ENCODE results near the gene APBB2.
"Not testable (repeated sequence)": the region's sequence is repeated elsewhere in the genome, so short reads cannot be mapped to it uniquely, and the experiment has no call there.

Gene APBB2

DNA sequence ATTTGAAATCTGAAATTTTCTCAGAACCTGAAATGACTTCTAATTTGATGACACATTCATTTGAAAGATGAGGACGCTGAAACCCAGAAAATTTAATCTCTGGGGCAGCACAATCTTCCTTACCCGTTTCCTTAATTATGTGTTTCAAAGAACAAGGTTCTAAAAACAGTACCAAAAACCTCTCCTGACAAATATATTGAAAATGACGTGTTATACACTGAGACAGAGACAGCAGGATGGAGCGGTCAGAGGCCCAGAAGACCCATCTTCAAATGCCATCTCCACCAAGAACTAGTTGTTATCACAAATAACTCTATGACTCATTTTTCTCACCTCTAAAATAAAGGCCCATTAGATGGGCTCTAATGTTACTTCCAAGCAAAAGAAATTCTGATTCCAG lies 287.3 kb downstream of the APBB2 start:
- TF ChIP-seq, protein P1, sequence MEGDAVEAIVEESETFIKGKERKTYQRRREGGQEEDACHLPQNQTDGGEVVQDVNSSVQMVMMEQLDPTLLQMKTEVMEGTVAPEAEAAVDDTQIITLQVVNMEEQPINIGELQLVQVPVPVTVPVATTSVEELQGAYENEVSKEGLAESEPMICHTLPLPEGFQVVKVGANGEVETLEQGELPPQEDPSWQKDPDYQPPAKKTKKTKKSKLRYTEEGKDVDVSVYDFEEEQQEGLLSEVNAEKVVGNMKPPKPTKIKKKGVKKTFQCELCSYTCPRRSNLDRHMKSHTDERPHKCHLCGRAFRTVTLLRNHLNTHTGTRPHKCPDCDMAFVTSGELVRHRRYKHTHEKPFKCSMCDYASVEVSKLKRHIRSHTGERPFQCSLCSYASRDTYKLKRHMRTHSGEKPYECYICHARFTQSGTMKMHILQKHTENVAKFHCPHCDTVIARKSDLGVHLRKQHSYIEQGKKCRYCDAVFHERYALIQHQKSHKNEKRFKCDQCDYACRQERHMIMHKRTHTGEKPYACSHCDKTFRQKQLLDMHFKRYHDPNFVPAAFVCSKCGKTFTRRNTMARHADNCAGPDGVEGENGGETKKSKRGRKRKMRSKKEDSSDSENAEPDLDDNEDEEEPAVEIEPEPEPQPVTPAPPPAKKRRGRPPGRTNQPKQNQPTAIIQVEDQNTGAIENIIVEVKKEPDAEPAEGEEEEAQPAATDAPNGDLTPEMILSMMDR (IDR thresholded peaks at IDR 0.05; ENCODE audit: low read depth, low read length), result no peak
- H3K4me3 ChIP-seq (ENCODE audit: low read depth, low read length), result no peak overlapping the region

DNA sequence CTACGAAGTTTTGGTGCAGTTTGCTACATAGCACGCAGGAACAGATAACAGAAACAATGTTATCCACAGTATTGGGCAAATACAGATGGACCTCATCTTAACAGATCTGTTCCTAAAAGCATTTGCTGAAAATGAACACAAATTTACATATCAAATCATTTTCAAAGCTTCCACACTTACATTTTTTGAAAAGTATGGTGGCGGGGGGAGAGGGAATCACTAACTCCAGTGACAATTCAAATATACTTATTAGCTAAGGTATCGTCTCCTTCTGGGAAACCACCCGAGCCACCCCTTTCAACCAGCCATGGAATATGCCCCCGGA lies 289.6 kb downstream of the APBB2 start:
- TF ChIP-seq, protein P1 (IDR thresholded peaks at IDR 0.05; ENCODE audit: low read depth, low read length), result no peak
- H3K4me3 ChIP-seq (ENCODE audit: low read depth, low read length), result no peak overlapping the region

DNA sequence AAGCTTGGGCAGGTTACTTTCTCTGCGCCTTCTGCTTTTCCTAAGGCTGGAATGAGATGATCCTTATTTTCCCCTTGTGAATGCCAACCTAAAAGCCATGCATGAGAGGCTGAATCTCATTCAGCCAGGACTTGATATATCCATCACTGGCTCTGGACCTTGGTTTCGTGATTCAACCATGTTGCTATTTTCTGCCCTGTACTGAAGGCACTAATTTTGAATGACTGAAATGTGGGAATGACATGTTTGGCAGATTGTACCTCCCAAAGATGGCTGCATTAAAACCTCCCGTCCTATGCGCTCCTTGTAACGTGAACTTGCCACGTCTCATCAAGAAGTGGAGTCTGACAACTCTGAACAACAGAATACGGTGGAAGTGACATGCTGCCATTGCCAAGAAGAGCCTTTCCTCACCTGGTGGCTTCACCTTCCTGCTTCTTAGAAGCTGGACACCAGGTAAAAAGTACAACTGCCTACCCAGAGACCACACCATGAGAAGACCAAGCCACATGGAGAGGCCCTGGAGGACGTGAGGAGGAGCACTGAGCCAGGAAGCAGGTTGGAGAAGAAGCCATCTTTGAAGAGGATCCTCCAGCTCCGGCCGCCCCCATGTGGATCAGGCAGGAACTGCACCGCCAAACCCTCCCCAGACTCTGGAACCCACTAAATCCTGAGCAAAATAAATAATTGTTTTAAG lies 290.1 kb downstream of the APBB2 start:
- H3K4me3 ChIP-seq (ENCODE audit: low read depth, low read length), result no peak overlapping the region
- TF ChIP-seq, protein P1 (IDR thresholded peaks at IDR 0.05; ENCODE audit: low read depth, low read length), result peak; percentile 97

DNA sequence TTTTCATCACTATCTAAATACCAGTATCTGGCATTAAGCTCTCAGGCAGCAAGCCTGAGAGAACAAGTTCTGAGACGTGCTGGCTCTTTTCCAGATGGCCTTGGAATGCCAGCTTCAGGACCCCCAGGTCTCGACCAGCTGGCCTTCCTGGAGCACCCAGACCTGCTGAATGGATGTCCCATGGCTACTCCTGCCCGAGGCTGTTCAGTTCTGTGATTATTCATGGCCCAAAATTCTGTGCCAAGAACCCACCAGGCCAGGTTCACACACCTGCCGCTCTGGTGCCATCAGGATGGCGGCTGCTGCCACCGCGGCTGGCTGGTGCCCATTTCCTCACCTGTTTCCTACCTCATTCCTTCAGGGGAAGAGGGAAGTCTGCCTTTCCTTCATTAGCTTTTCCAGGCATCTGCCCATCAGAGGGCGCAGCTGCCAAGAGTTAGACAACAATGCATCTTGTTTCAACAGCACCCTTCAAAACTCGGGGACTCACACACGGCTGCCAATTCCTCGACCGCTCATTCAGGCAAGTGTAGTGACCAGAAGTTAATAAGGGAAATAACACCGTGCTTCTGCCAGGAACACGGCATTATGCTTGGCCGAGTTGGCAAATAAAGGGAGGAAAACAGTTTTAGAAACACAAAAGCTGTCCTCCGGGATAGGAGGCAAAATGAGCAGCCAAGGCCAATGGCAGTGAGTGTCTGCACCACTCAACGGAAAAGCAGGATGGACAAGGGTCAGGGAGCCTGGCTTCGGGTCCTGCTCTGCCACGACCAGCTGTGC lies 290.8 kb downstream of the APBB2 start:
- H3K4me3 ChIP-seq (ENCODE audit: low read depth, low read length), result no peak overlapping the region
- TF ChIP-seq, protein P1 (IDR thresholded peaks at IDR 0.05; ENCODE audit: low read depth, low read length), result no peak

DNA sequence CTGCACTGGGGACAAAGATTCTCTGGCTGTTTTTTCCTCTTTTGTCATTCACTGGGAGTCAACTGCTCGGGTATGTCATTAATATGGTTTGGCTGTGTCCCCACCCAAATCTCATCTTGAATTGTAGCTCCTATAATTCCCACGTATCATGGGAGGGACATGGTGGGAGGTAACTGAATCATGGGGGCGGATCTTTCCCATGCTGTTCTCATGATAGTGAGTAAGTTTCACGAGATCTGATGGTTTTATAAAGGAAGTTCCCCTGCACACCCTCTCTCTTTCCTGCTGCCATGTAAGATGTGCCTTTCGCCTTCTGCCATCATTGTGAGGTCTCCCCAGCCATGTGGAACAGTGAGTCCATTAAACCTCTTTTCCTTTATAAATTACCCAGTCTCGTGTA lies 294.4 kb downstream of the APBB2 start:
- not testable (repeated sequence) for H3K4me3 ChIP-seq (ENCODE audit: low read depth, low read length)

DNA sequence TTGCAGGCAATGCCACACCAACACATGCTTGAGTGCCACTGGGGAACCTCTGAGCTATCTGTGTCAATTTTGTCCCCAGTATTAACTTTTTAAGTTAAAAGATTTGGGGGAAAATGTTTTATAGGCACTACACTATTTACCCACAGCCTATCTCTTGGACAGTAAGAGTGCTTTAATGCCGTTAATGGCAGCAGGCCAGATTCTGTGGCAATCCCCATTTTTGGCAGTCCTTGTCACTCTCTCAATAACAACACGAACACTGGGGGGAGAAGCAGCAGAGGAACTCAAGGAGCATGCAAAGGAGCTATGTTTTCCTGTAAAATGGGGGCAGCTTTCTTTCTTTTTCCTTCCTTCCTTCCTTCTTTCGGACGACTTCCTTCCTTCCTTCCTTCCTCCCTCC lies 296.0 kb downstream of the APBB2 start:
- TF ChIP-seq, protein P1 (IDR thresholded peaks at IDR 0.05; ENCODE audit: low read depth, low read length), result no peak
- H3K4me3 ChIP-seq (ENCODE audit: low read depth, low read length), result no peak overlapping the region

DNA sequence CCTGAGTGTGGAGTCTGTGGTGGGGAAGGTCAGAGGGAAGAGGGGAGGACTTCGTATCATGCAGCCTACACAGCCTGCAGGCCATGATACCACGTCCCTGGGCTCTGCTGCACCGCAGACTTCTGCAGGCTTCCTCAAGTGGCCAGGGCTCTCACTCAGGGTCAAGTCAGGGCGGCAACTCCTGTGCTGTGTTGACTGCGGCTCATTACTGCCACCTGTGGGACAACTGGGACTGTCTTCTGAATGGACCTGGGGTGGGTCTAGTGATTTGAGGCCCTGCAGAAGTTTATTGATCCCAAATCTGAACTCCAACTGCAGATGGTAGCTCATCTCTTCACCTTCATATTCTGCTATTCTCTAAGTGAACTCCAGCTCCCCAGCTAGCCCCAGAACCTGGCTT lies 297.5 kb downstream of the APBB2 start:
- TF ChIP-seq, protein P1 (IDR thresholded peaks at IDR 0.05; ENCODE audit: low read depth, low read length), result no peak
- no peak overlapping the region for H3K4me3 ChIP-seq (ENCODE audit: low read depth, low read length)

All from WI38 (cell line).